Measurements from ENCODE around the gene CTXND1. TPM values are rescaled to one million over a fixed set of nuclear protein-coding genes. Genes with fewer than 3 reads are reported as not detected.
A peak's percentile ranks its signal among the peaks of the same experiment; 100 is the strongest.

CTXND1 gene
- total RNA-seq, 1 experiment from 2014 or later: not detected

- H3K27ac Mint-ChIP-seq (ENCODE audit: low read depth, unreplicated experiment): no peak overlapping the region
- intact Hi-C loops (cut with micrococcal nuclease): no loop called here
- DNase-seq (ENCODE audit: unreplicated experiment): no peak
- POLR2A ChIA-PET: no interaction called here
- no peak overlapping the region for H3K4me3 Mint-ChIP-seq (ENCODE audit: unreplicated experiment)
- H3K36me3 Mint-ChIP-seq (ENCODE audit: insufficient read depth, unreplicated experiment): no peaks in the 10 kb centered on the region
- TF ChIP-seq CTCF (IDR thresholded peaks at IDR 0.05; ENCODE audit: unreplicated experiment): no peak
- H3K4me1 Mint-ChIP-seq (ENCODE audit: insufficient read depth, unreplicated experiment): peaks cover 19% of the 10 kb centered on the region
- BruUV-seq (replicated peaks): no TSS peak
- H3K27me3 Mint-ChIP-seq (ENCODE audit: insufficient read depth, unreplicated experiment): no peaks in the 10 kb centered on the region
- H3K9me3 Mint-ChIP-seq (ENCODE audit: unreplicated experiment): peaks cover 12% of the 10 kb centered on the region
- CTCF ChIA-PET: no interaction called here
These were observed 43.0 kb downstream of the CTXND1 start for GRCh38 chr15:80208758-80209734.

DNA sequence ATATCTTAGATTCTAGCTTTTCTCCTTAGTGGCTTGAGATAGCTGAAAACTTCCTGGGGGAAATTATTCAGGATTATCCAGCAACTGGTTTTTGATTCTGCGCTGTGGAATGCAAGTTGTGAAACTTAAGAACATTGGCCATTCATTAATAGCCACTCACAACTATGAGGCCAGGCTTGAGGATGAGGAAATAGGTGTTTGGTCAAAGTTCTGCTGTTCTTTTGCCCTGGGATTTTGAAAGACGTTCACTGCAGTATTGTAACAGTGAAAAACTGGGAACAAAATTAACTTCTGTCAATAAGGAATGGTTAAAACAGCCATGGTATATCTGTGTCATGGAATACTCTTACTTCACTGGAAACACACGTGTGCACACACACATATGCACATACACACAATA is 44.1 kb downstream of the CTXND1 start:
- ChIA-PET CTCF (interaction anchor here (0.6 kb wide), 1 partner anchor 1900 kb away, joined by 3 read pairs; no protein-coding TSS in a partner anchor), POLR2A (interaction anchor here (1.3 kb wide), 1 partner anchor 9 kb away, joined by 3 read pairs; no protein-coding TSS in a partner anchor)
- Mint-ChIP-seq H3K27ac (ENCODE audit: low read depth, unreplicated experiment) (no peak overlapping the region), H3K36me3 (ENCODE audit: insufficient read depth, unreplicated experiment) (no peaks in the 10 kb centered on the region), H3K27me3 (ENCODE audit: insufficient read depth, unreplicated experiment) (no peaks in the 10 kb centered on the region), H3K9me3 (ENCODE audit: unreplicated experiment) (peaks cover 3% of the 10 kb centered on the region), H3K4me3 (ENCODE audit: unreplicated experiment) (no peak overlapping the region), H3K4me1 (ENCODE audit: insufficient read depth, unreplicated experiment) (peaks cover 24% of the 10 kb centered on the region)
- peak; percentile 36 for DNase-seq (ENCODE audit: unreplicated experiment)
- intact Hi-C loops (cut with micrococcal nuclease): no loop called here
- BruUV-seq (replicated peaks): no TSS peak
- TF ChIP-seq CTCF (IDR thresholded peaks at IDR 0.05; ENCODE audit: unreplicated experiment): no peak

DNA sequence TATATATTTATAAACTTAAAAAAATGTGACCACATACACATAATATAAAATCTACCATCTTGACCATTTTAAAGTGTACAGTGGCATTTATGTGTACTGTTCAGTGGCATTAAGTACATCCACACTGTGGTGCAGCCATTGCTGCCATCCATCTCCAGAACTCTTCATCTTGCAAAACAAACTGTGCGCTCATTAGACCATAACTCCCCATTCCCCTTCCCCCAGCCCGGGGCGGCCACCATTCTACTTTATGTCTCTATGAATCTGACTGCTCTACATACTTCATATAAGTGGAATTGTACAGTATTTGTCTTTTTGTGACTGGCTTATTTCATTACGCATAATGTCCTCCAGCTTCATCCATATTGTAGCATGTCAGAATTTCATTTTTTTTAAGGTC is 47.8 kb downstream of the CTXND1 start:
- ChIA-PET CTCF (interaction anchor here (0.6 kb wide), 1 partner anchor 102 kb away, joined by 3 read pairs; no protein-coding TSS in a partner anchor), POLR2A (interaction anchor here (0.7 to 2.4 kb wide), 3 partner anchors 51 to 281 kb away, joined by 3 to 15 read pairs (median 3); partner anchors contain the start of gene ZFAND6)
- H3K27ac Mint-ChIP-seq (ENCODE audit: low read depth, unreplicated experiment): no peak overlapping the region
- no peak for TF ChIP-seq CTCF (IDR thresholded peaks at IDR 0.05; ENCODE audit: unreplicated experiment)
- no peaks in the 10 kb centered on the region for H3K9me3 Mint-ChIP-seq (ENCODE audit: unreplicated experiment)
- H3K4me3 Mint-ChIP-seq (ENCODE audit: unreplicated experiment): no peak overlapping the region
- no peaks in the 10 kb centered on the region for H3K36me3 Mint-ChIP-seq (ENCODE audit: insufficient read depth, unreplicated experiment)
- no TSS peak for BruUV-seq (replicated peaks)
- intact Hi-C loops (cut with micrococcal nuclease): no loop called here
- H3K27me3 Mint-ChIP-seq (ENCODE audit: insufficient read depth, unreplicated experiment): no peaks in the 10 kb centered on the region
- H3K4me1 Mint-ChIP-seq (ENCODE audit: insufficient read depth, unreplicated experiment): peaks cover 17% of the 10 kb centered on the region
- DNase-seq (ENCODE audit: unreplicated experiment): no peak

- POLR2A ChIA-PET: interaction anchor here (1.0 to 2.4 kb wide), 5 partner anchors 9 to 143 kb away, joined by 4 to 15 read pairs (median 4); partner anchors contain the start of gene ZFAND6
- H3K9me3 Mint-ChIP-seq (ENCODE audit: unreplicated experiment): no peaks in the 10 kb centered on the region
- no peak overlapping the region for H3K27ac Mint-ChIP-seq (ENCODE audit: low read depth, unreplicated experiment)
- peaks cover 17% of the 10 kb centered on the region for H3K4me1 Mint-ChIP-seq (ENCODE audit: insufficient read depth, unreplicated experiment)
- no peaks in the 10 kb centered on the region for H3K36me3 Mint-ChIP-seq (ENCODE audit: insufficient read depth, unreplicated experiment)
- CTCF ChIA-PET: interaction anchor here (0.6 to 1.1 kb wide), 5 partner anchors 14 to 822 kb away, joined by 3 to 4 read pairs (median 3); no protein-coding TSS in a partner anchor
- no peak for TF ChIP-seq CTCF (IDR thresholded peaks at IDR 0.05; ENCODE audit: unreplicated experiment)
- BruUV-seq (replicated peaks): no TSS peak
- intact Hi-C loops (cut with micrococcal nuclease): no loop called here
- H3K27me3 Mint-ChIP-seq (ENCODE audit: insufficient read depth, unreplicated experiment): no peaks in the 10 kb centered on the region
- no peak overlapping the region for H3K4me3 Mint-ChIP-seq (ENCODE audit: unreplicated experiment)
- DNase-seq (ENCODE audit: unreplicated experiment): no peak
These were observed 48.6 kb downstream of the CTXND1 start for GRCh38 chr15:80203361-80203885.
